Neural crest cell (in vitro differentiated cells): ENCODE data around the gene SDK1. TPM values are rescaled to one million over a fixed set of nuclear protein-coding genes. Genes with fewer than 3 reads are reported as not detected.

Source experiments
- DNase-seq: peaks from one replicate; pipeline ENCODE4 v3.0.0; 2021; ENCODE audit warnings: low read depth, mixed read lengths, low spot score
- H3K27ac Mint-ChIP-seq: one replicate; pipeline ENCODE4 v1.8.0; 2021; ENCODE audit warnings: mild to moderate bottlenecking, mixed read lengths; ENCODE audit not compliant: unreplicated experiment
- H3K27me3 Mint-ChIP-seq: 2 replicates; pipeline ENCODE4 v1.8.0; 2021; ENCODE audit warnings: low read depth, mild to moderate bottlenecking, mixed read lengths
- H3K36me3 Mint-ChIP-seq: 2 replicates; pipeline ENCODE4 v1.8.0; 2021; ENCODE audit warnings: low read depth, mild to moderate bottlenecking, mixed read lengths
- H3K4me1 Mint-ChIP-seq: 2 replicates; pipeline ENCODE4 v1.8.0; 2021; ENCODE audit warnings: mixed read lengths
- H3K4me3 Mint-ChIP-seq: one replicate; pipeline ENCODE4 v1.8.0; 2021; ENCODE audit warnings: mild to moderate bottlenecking, mixed read lengths
- H3K9me3 Mint-ChIP-seq: 2 replicates; pipeline ENCODE4 v1.8.0; 2021; ENCODE audit warnings: mixed read lengths
- CTCF ChIP-seq: fragments of 200-600 bp; sonication (generic); conservative IDR thresholded peaks from 2 replicates; pipeline ENCODE4 v1.5.0; 2021; ENCODE audit warnings: antibody characterized with exemption, mild to moderate bottlenecking
- total RNA-seq: library from RNA; stranded (reverse); gene quantifications from 2 replicates; pipeline ENCODE4 v1.2.1, GENCODE V29; 2021

SDK1 gene
- total RNA-seq, 1 donor from 2014 or later, result 11.6 TPM

- no peak for TF ChIP-seq CTCF
- peak overlapping the region; percentile 30 for H3K27ac Mint-ChIP-seq
- H3K4me3 Mint-ChIP-seq, result no peak overlapping the region
- no peaks in the 10 kb centered on the region for H3K9me3 Mint-ChIP-seq
- peaks cover 13% of the 10 kb centered on the region for H3K36me3 Mint-ChIP-seq
- H3K4me1 Mint-ChIP-seq, result peaks cover 5% of the 10 kb centered on the region
- no peak for DNase-seq
- no peaks in the 10 kb centered on the region for H3K27me3 Mint-ChIP-seq
Measured at GRCh38 chr7:3979611-3980299, 678.7 kb downstream of the SDK1 start.

- no peak overlapping the region for H3K27ac Mint-ChIP-seq
- peaks cover 5% of the 10 kb centered on the region for H3K4me1 Mint-ChIP-seq
Measured at GRCh38 chr7:3980300-3980643, 679.2 kb downstream of the SDK1 start.

DNA sequence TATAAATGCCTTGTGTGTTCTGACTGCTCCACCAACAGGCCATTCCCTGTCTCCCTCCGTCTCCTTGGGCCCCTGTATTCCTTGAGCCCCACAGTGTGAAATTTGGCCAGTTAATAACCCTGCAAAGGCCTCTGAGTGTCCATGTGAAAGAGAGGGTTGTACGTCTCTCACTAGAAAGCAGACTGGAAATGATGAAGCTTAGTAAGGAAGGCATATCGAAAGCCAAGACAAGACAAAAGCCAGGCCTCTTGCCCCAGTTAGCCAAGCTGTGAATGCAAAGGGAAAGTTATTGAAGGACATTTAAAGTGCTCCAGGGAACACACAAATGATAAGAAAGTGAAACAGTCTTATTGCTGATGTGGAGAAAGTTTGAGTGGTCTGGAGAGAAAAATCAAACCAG lies 680.2 kb downstream of the SDK1 start:
- Mint-ChIP-seq H3K9me3 (no peaks in the 10 kb centered on the region), H3K4me1 (peaks cover 5% of the 10 kb centered on the region), H3K4me3 (no peak overlapping the region), H3K27ac (no peak overlapping the region), H3K36me3 (peaks cover 12% of the 10 kb centered on the region), H3K27me3 (no peaks in the 10 kb centered on the region)
- TF ChIP-seq CTCF, result no peak
- DNase-seq, result no peak

More at GRCh38 chr7:3980300-3980643, 679.2 kb downstream of the SDK1 start:
- TF ChIP-seq CTCF, result no peak
- Mint-ChIP-seq H3K4me3 (no peak overlapping the region), H3K27me3 (no peaks in the 10 kb centered on the region), H3K9me3 (no peaks in the 10 kb centered on the region), H3K36me3 (peaks cover 12% of the 10 kb centered on the region)
- DNase-seq, result no peak

GRCh38 chr7:3984456-3984855 lies 683.4 kb downstream of the SDK1 start:
- Mint-ChIP-seq H3K4me1 (peaks cover 18% of the 10 kb centered on the region), H3K27ac (no peak overlapping the region), H3K27me3 (no peaks in the 10 kb centered on the region), H3K4me3 (no peak overlapping the region), H3K36me3 (peaks cover 4% of the 10 kb centered on the region), H3K9me3 (no peaks in the 10 kb centered on the region)
- no peak for DNase-seq
- TF ChIP-seq CTCF, result no peak

- H3K9me3 Mint-ChIP-seq, result no peaks in the 10 kb centered on the region
- TF ChIP-seq CTCF, result no peak
- no peaks in the 10 kb centered on the region for H3K27me3 Mint-ChIP-seq
- H3K4me1 Mint-ChIP-seq, result peaks cover 13% of the 10 kb centered on the region
- H3K27ac Mint-ChIP-seq, result no peak overlapping the region
- H3K36me3 Mint-ChIP-seq, result peaks cover 4% of the 10 kb centered on the region
- H3K4me3 Mint-ChIP-seq, result no peak overlapping the region
- no peak for DNase-seq
Measured at GRCh38 chr7:3986927-3987326, 685.9 kb downstream of the SDK1 start.
